ENCODE data around the gene PACSIN3.

DNA sequence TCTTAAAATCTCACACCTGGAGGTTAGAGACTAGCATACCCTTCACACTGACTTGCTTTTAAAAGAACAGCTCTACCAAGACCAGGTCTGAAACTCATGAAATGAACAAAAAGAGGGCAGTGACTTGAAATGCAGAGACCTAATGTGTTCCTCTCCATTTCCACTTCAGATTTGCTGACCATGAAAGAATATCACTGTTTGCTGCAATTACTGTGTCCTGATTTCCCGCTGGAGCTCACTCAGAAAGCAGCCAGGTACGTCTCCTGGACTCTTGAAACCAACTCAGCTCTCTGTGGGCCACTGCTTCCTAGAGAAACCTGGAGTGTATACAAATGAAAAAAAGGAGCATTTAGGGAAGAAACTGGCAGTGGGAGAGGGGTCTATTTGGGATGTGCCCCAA lies 48.8 kb downstream of the PACSIN3 start:
- TF ChIP-seq, protein P1, sequence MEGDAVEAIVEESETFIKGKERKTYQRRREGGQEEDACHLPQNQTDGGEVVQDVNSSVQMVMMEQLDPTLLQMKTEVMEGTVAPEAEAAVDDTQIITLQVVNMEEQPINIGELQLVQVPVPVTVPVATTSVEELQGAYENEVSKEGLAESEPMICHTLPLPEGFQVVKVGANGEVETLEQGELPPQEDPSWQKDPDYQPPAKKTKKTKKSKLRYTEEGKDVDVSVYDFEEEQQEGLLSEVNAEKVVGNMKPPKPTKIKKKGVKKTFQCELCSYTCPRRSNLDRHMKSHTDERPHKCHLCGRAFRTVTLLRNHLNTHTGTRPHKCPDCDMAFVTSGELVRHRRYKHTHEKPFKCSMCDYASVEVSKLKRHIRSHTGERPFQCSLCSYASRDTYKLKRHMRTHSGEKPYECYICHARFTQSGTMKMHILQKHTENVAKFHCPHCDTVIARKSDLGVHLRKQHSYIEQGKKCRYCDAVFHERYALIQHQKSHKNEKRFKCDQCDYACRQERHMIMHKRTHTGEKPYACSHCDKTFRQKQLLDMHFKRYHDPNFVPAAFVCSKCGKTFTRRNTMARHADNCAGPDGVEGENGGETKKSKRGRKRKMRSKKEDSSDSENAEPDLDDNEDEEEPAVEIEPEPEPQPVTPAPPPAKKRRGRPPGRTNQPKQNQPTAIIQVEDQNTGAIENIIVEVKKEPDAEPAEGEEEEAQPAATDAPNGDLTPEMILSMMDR (IDR thresholded peaks at IDR 0.05) = no peak
- TF ChIP-seq POLR2A (IDR thresholded peaks at IDR 0.05) = no peak
